CD4-positive, alpha-beta T cell (primary cell): ENCODE results near the gene TEAD3. TPM values are rescaled to one million over a fixed set of nuclear protein-coding genes. Genes with fewer than 3 reads are reported as not detected.

Experiments used
- ATAC-seq: fragments of 200-7000 bp; cut with Tn5 transposase; one replicate; pipeline ENCODE4 v1.10.0; 2022; ENCODE audit warnings: mild to moderate bottlenecking; ENCODE audit not compliant: poor library complexity
- CTCF ChIA-PET: fragments of 350-600 bp; sonication (Branson Sonifier 250); formaldehyde crosslinking; loops from one replicate; lab custom pipeline; 2021; ENCODE audit warnings: antibody characterized with exemption, inconsistent platforms; lab: Charles Lee
- POLR2A ChIA-PET: fragments of 350-600 bp; sonication (Branson Sonifier 250); formaldehyde crosslinking; loops from one replicate; lab custom pipeline; 2021; ENCODE audit warnings: antibody characterized with exemption, inconsistent platforms; lab: Charles Lee
- DNase-seq, 14 experiments: peaks; one replicate each; pipeline ENCODE4 v3.0.0-alpha.2; 2013 to 2020; ENCODE audit warnings: mixed read lengths in 2 of 14
- H3K27ac ChIP-seq, 2 donors: one replicate each; pipeline versions ENCODE4 v1.5.1 to v1.7.0; 2013; ENCODE audit warnings: low read length in 2 of 2, low read depth in 1 of 2, mild to moderate bottlenecking in 1 of 2
- H3K27me3 ChIP-seq, 2 experiments: 1 replicate in 1 of 2; 2 replicates in 1 of 2; pipeline versions ENCODE4 v1.6.1 to v1.7.0; 2013; ENCODE audit warnings: low read length in 2 of 2, control low read depth in 1 of 2, mild to moderate bottlenecking in 1 of 2, moderate library complexity in 1 of 2; ENCODE audit not compliant: insufficient read depth in 2 of 2, control insufficient read depth in 1 of 2
- H3K36me3 ChIP-seq: one replicate; pipeline ENCODE4 v1.6.1; 2013; ENCODE audit warnings: low read length, control low read depth; ENCODE audit not compliant: insufficient read depth
- H3K4me1 ChIP-seq: one replicate; pipeline ENCODE4 v1.6.1; 2013; ENCODE audit warnings: low read length, control low read depth; ENCODE audit not compliant: insufficient read depth
- H3K4me3 ChIP-seq: one replicate; pipeline ENCODE4 v1.5.1; 2013; ENCODE audit warnings: mild to moderate bottlenecking, low read length, moderate library complexity
- H3K9me3 ChIP-seq, 2 experiments: 1 replicate in 1 of 2; 2 replicates in 1 of 2; pipeline versions ENCODE4 v1.6.1 to v1.7.0; 2013; ENCODE audit warnings: low read length in 2 of 2, mild to moderate bottlenecking in 2 of 2, control low read depth in 1 of 2, moderate library complexity in 1 of 2; ENCODE audit not compliant: control insufficient read depth in 1 of 2, insufficient read depth in 1 of 2
- H3K27ac Mint-ChIP-seq: one replicate; pipeline ENCODE4 v1.8.0; 2020; ENCODE audit warnings: mixed read lengths
- H3K27me3 Mint-ChIP-seq: one replicate; pipeline ENCODE4 v1.8.0; 2021; ENCODE audit warnings: mixed read lengths
- H3K36me3 Mint-ChIP-seq: one replicate; pipeline ENCODE4 v1.8.0; 2021; ENCODE audit warnings: low read depth, mixed read lengths
- H3K4me1 Mint-ChIP-seq: one replicate; pipeline ENCODE4 v1.8.0; 2021; ENCODE audit warnings: low read depth, mixed read lengths
- H3K4me3 Mint-ChIP-seq: one replicate; pipeline ENCODE4 v1.8.0; 2020; ENCODE audit warnings: mild to moderate bottlenecking, mixed read lengths
- H3K9me3 Mint-ChIP-seq: one replicate; pipeline ENCODE4 v1.8.0; 2020; ENCODE audit warnings: mixed read lengths
- intact Hi-C, 2 experiments: fragments of 100-400 bp; cut with DNase I in 1 of 2; cut with micrococcal nuclease in 1 of 2; formaldehyde crosslinking; loops; one replicate each; pipeline versions ENCODE4 v1.15.1 to v1.9.0; 2023 to 2025; cut with DNase I, micrococcal nuclease
- total RNA-seq, 174 experiments: library from RNA in 2 of 174; stranded (reverse) in 2 of 174; gene quantifications; one replicate each; pipeline ENCODE4 v1.2.3 and lab custom pipeline; 2021 to 2026
- TF ChIP-seq, protein P1 (sequence below): fragments of 200-600 bp; IDR thresholded peaks from one replicate; pipeline ENCODE4 v1.8.0; 2022; ENCODE audit warnings: antibody characterized with exemption, mild to moderate bottlenecking

Gene TEAD3
- total RNA-seq, 2 experiments from 2014 or later: 0.11 TPM; not detected in 1

DNA sequence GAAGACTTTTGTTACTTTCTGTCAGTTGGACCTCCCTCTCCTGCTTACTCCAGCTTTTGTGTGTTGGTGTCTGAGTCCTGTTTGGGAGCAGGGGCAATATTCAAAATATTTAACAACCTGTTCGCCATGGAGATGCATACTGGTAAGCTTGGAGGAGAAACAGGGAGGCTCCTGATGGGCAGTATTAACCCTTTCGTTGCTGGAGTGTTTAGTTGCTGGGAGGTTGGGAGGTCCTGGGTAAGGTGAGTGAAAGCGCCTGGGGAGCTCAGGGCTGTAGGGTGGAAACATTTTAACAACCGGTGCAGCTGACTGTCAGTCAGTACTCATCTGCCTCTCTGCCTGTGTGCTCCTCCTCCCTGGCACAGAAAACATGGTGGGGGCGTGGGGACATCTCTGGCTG is 11.7 kb upstream of the TEAD3 start:
- ATAC-seq: no peak
- intact Hi-C loops: no loop called here
- peaks cover 4% of the 10 kb centered on the region for H3K4me1 ChIP-seq
- ChIA-PET CTCF (no interaction called here), POLR2A (no interaction called here)
- H3K9me3 ChIP-seq: peaks cover 0 to 10% of the 10 kb centered on the region in 2 experiments
- H3K27me3 Mint-ChIP-seq: peaks cover 17% of the 10 kb centered on the region
- no peaks in the 10 kb centered on the region for H3K4me1 Mint-ChIP-seq
- H3K27ac ChIP-seq: no peak overlapping the region
- H3K4me3 Mint-ChIP-seq: no peak overlapping the region
- H3K9me3 Mint-ChIP-seq: no peaks in the 10 kb centered on the region
- H3K27ac Mint-ChIP-seq: no peak overlapping the region
- TF ChIP-seq, protein P1, sequence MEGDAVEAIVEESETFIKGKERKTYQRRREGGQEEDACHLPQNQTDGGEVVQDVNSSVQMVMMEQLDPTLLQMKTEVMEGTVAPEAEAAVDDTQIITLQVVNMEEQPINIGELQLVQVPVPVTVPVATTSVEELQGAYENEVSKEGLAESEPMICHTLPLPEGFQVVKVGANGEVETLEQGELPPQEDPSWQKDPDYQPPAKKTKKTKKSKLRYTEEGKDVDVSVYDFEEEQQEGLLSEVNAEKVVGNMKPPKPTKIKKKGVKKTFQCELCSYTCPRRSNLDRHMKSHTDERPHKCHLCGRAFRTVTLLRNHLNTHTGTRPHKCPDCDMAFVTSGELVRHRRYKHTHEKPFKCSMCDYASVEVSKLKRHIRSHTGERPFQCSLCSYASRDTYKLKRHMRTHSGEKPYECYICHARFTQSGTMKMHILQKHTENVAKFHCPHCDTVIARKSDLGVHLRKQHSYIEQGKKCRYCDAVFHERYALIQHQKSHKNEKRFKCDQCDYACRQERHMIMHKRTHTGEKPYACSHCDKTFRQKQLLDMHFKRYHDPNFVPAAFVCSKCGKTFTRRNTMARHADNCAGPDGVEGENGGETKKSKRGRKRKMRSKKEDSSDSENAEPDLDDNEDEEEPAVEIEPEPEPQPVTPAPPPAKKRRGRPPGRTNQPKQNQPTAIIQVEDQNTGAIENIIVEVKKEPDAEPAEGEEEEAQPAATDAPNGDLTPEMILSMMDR: no peak
- H3K36me3 ChIP-seq: no peaks in the 10 kb centered on the region
- H3K4me3 ChIP-seq: no peak overlapping the region
- DNase-seq: no peak
- no peaks in the 10 kb centered on the region for H3K36me3 Mint-ChIP-seq
- peaks cover 21 to 24% of the 10 kb centered on the region in 2 experiments for H3K27me3 ChIP-seq

DNA sequence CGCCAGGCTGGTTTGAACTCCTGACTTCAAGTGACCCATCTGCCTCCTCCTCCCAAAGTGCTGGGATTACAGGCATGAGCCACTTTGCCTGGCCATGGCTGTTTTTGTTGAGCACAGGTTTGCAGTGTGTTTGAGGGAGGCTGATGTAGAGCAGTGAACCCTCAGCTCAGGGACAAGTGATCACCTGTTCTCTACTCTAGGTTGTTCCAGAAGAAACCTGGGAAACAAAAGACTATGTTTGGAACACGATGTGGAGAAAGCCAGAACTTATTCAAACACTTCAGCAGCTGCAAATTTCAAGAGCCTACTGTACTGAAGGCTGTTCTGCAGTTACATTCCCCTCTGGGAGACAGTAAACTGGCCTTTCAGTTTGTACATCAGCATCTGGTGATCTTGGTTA is 11.1 kb upstream of the TEAD3 start:
- CTCF ChIA-PET: interaction anchor here (1.2 kb wide), 1 partner anchor 12 kb away, joined by 3 read pairs; no protein-coding TSS in a partner anchor
- H3K27ac ChIP-seq: no peak overlapping the region
- no peak overlapping the region for H3K4me3 Mint-ChIP-seq
- H3K4me1 Mint-ChIP-seq: no peaks in the 10 kb centered on the region
- intact Hi-C loops: no loop called here
- POLR2A ChIA-PET: no interaction called here
- no peak overlapping the region for H3K27ac Mint-ChIP-seq
- H3K4me1 ChIP-seq: peaks cover 4% of the 10 kb centered on the region
- no peaks in the 10 kb centered on the region for H3K9me3 Mint-ChIP-seq
- no peaks in the 10 kb centered on the region for H3K36me3 ChIP-seq
- H3K9me3 ChIP-seq: peaks cover 0 to 10% of the 10 kb centered on the region in 2 experiments
- ATAC-seq: no peak
- no peaks in the 10 kb centered on the region for H3K36me3 Mint-ChIP-seq
- TF ChIP-seq, protein P1: no peak
- DNase-seq: no peak
- H3K27me3 Mint-ChIP-seq: peaks cover 20% of the 10 kb centered on the region
- H3K27me3 ChIP-seq: peaks cover 21 to 27% of the 10 kb centered on the region in 2 experiments
- no peak overlapping the region for H3K4me3 ChIP-seq

DNA sequence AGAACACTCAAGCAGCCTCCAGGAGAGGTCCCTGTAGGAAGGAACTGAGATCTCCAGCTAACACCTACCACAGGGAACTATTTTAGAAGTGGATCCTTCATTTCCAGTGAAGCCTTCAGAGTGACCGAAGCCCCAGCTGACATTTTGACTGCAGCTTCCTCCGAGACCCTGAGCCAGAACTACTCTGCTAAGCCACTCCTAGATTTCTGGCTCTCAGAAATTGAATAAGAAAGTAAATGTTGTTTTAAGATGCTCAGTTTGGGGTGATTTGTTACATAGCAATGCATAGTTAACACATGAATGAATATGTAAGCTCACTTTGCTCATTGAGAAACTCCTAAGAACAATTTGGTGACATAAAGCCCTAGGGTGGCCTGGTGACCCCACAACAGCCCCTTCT is 10.3 kb upstream of the TEAD3 start:
- Histone ChIP-seq H3K9me3 (peaks cover 0 to 8% of the 10 kb centered on the region in 2 experiments), H3K27ac (no peak overlapping the region), H3K4me3 (no peak overlapping the region), H3K36me3 (no peaks in the 10 kb centered on the region), H3K27me3 (peaks cover 20 to 26% of the 10 kb centered on the region in 2 experiments), H3K4me1 (peaks cover 4% of the 10 kb centered on the region)
- TF ChIP-seq, protein P1: no peak
- Mint-ChIP-seq H3K27ac (no peak overlapping the region), H3K9me3 (no peaks in the 10 kb centered on the region), H3K4me1 (no peaks in the 10 kb centered on the region), H3K36me3 (no peaks in the 10 kb centered on the region), H3K27me3 (peaks cover 14% of the 10 kb centered on the region), H3K4me3 (no peak overlapping the region)
- CTCF ChIA-PET: interaction anchor here (1.2 kb wide), 1 partner anchor 11 kb away, joined by 3 read pairs; no protein-coding TSS in a partner anchor
- POLR2A ChIA-PET: no interaction called here
- intact Hi-C loops: no loop called here
- DNase-seq (no peak), ATAC-seq (no peak)
